Liver (tissue), 9 donors: Measurements from ENCODE around the gene ACSL6. TPM values are rescaled to one million over a fixed set of nuclear protein-coding genes. Genes with fewer than 3 reads are reported as not detected.

Source experiments
- DNase-seq: peaks from one replicate; pipeline ENCODE4 v3.0.0-alpha.2; 2017; ENCODE audit warnings: low spot score
- H3K27ac ChIP-seq, 2 donors: one replicate each; pipeline ENCODE4 v1.7.0; 2013; ENCODE audit warnings: inconsistent platforms in 2 of 2, low read length in 2 of 2, control low read depth in 1 of 2, low read depth in 1 of 2, mild to moderate bottlenecking in 1 of 2
- H3K27me3 ChIP-seq, 4 donors: one replicate each; pipeline versions ENCODE4 v1.6.1 to v1.7.0; 2013; ENCODE audit warnings: low read length in 3 of 4, inconsistent platforms in 1 of 4, mild to moderate bottlenecking in 1 of 4, moderate library complexity in 1 of 4; ENCODE audit not compliant: control insufficient read depth in 4 of 4, insufficient read depth in 4 of 4
- H3K36me3 ChIP-seq, 4 donors: one replicate each; pipeline versions ENCODE4 v1.6.1 to v1.7.0; 2013; ENCODE audit warnings: low read length in 3 of 4, mild to moderate bottlenecking in 3 of 4, low read depth in 1 of 4, moderate library complexity in 1 of 4; ENCODE audit not compliant: control insufficient read depth in 4 of 4, insufficient read depth in 3 of 4
- H3K4me1 ChIP-seq, 4 donors: one replicate each; pipeline versions ENCODE4 v1.6.1 to v1.7.0; 2013; ENCODE audit warnings: low read length in 3 of 4, mild to moderate bottlenecking in 3 of 4, moderate library complexity in 1 of 4; ENCODE audit not compliant: control insufficient read depth in 4 of 4, insufficient read depth in 4 of 4
- H3K4me3 ChIP-seq, 3 donors: one replicate each; pipeline versions ENCODE4 v1.6.1 to v1.7.0; 2013; ENCODE audit warnings: low read length in 3 of 3, control low read depth in 1 of 3, low read depth in 1 of 3, mild to moderate bottlenecking in 1 of 3
- H3K9ac ChIP-seq, 2 donors: one replicate each; pipeline ENCODE4 v1.7.0; 2013; ENCODE audit warnings: low read length in 2 of 2, mild to moderate bottlenecking in 2 of 2, moderate library complexity in 2 of 2, control low read depth in 1 of 2, low read depth in 1 of 2
- H3K9me3 ChIP-seq, 4 donors: one replicate each; pipeline versions ENCODE4 v1.6.1 to v1.7.0; 2013; ENCODE audit warnings: low read length in 3 of 4; ENCODE audit not compliant: control insufficient read depth in 4 of 4
- CTCF ChIP-seq: fragments of 150-350 bp; IDR thresholded peaks from 2 replicates; pipeline ENCODE4 v1.5.1; 2017; ENCODE audit warnings: improper control_type of control experiment, low read depth, low read length; ENCODE audit not compliant: missing input control
- EGR1 ChIP-seq, 2 donors: IDR thresholded peaks; 2 replicates each; pipeline ENCODE4 v1.6.1; 2016 to 2018; ENCODE audit warnings: antibody characterized with exemption in 2 of 2, low read depth in 2 of 2
- GABPA ChIP-seq, 2 donors: IDR thresholded peaks in 1 of 2; conservative IDR thresholded peaks in 1 of 2; 2 replicates each; pipeline ENCODE4 v1.6.1; 2016; ENCODE audit warnings: antibody characterized with exemption in 2 of 2, mild to moderate bottlenecking in 1 of 2, moderate library complexity in 1 of 2
- NR2F2 ChIP-seq: IDR thresholded peaks from 2 replicates; pipeline ENCODE4 v1.6.1; 2016; ENCODE audit warnings: antibody characterized with exemption
- REST ChIP-seq: IDR thresholded peaks from 2 replicates; pipeline ENCODE4 v1.6.1; 2016; ENCODE audit warnings: antibody characterized with exemption, mild to moderate bottlenecking
- SP1 ChIP-seq: IDR thresholded peaks from 2 replicates; pipeline ENCODE4 v1.6.1; 2018; ENCODE audit warnings: antibody characterized with exemption, mild to moderate bottlenecking
- TAF1 ChIP-seq: conservative IDR thresholded peaks from 2 replicates; pipeline ENCODE4 v1.6.1; 2016; ENCODE audit warnings: antibody characterized with exemption, mild to moderate bottlenecking
- WGBS: extraction: QIAGEN DNeasy Blood & Tissue Kit; methylation state at CpG from one replicate; pipeline ENCODE4 v1.1.7; 2013; 5-methylcytosine and 5-hydroxymethylcytosine counted together
- polyA plus RNA-seq, 2 donors: library from polyadenylated mRNA; stranded (reverse) in 1 of 2; unstranded in 1 of 2; fragments of 200-250 nt in 1 of 2; fragments of >200 nt in 1 of 2; fragmentation: Nextera tagmentation in 1 of 2; extraction: Ambion mirVana in 1 of 2; gene quantifications; one replicate each; pipeline versions ENCODE4 v1.2.1 to v1.2.3, GENCODE V29; 2013 to 2015
- total RNA-seq, 2 donors: library from RNA; depleted of rRNA; stranded (reverse); fragments of >200 nt; gene quantifications; one replicate each; pipeline ENCODE4 v1.2.3, GENCODE V29; 2014
- TF ChIP-seq, protein P1 (sequence below): IDR thresholded peaks from 2 replicates; pipeline ENCODE4 v1.6.1; 2016; ENCODE audit warnings: antibody characterized with exemption
- TF ChIP-seq, protein P2 (sequence below): IDR thresholded peaks from 2 replicates; pipeline ENCODE4 v1.6.1; 2016; ENCODE audit warnings: antibody characterized with exemption
- donor health status: healthy.
- donor health status: healthy.
- donor health status: healthy.
- donor health status: healthy.
- donor health status: healthy.

ACSL6 gene
- total and polyA plus RNA-seq, 4 donors: 0.89 to 129 (median 4.6) TPM

GRCh38 chr5:131994533-131995226 lies 16.8 kb downstream of the ACSL6 start:
- H3K4me1 ChIP-seq: peaks cover 6 to 21% (median 16%) of the 10 kb centered on the region in 4 donors

DNA sequence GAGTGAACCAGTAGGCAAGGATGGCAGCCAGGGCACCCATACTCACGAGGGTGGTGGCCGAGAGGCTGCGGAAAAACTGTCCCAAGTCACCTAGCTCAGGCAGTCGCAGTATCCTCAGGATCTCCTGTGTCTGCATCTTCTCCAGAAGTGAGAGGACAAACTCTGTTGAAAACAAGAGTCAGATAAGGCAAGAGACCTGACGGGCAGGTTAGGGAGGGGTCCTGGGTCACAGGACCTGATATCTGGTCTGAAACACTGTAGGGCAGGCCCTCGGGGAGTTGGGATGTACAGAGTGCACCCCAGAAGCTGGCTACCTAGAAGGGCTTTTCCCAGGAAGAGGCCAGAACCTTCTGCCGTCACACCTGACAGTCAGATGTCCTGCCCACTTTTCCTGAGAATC lies 17.4 kb downstream of the ACSL6 start:
- no peak for DNase-seq
- no peaks in the 10 kb centered on the region for H3K9me3 ChIP-seq
- peaks cover 6 to 21% (median 16%) of the 10 kb centered on the region in 4 donors for H3K4me1 ChIP-seq
- H3K36me3 ChIP-seq: no peaks in the 10 kb centered on the region
- no peak overlapping the region for H3K27ac ChIP-seq
- H3K27me3 ChIP-seq: no peaks in the 10 kb centered on the region
- H3K4me3 ChIP-seq: no peak overlapping the region
- TF ChIP-seq, protein P1, sequence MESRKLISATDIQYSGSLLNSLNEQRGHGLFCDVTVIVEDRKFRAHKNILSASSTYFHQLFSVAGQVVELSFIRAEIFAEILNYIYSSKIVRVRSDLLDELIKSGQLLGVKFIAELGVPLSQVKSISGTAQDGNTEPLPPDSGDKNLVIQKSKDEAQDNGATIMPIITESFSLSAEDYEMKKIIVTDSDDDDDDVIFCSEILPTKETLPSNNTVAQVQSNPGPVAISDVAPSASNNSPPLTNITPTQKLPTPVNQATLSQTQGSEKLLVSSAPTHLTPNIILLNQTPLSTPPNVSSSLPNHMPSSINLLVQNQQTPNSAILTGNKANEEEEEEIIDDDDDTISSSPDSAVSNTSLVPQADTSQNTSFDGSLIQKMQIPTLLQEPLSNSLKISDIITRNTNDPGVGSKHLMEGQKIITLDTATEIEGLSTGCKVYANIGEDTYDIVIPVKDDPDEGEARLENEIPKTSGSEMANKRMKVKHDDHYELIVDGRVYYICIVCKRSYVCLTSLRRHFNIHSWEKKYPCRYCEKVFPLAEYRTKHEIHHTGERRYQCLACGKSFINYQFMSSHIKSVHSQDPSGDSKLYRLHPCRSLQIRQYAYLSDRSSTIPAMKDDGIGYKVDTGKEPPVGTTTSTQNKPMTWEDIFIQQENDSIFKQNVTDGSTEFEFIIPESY: no peak
- no peak for TF ChIP-seq SP1
- TF ChIP-seq TAF1: no peak
- TF ChIP-seq GABPA (IDR thresholded peaks at IDR 0.05 in 1 of 2, conservative IDR thresholded peaks at IDR 0.05 in 1 of 2): no peak
- TF ChIP-seq, protein P2, sequence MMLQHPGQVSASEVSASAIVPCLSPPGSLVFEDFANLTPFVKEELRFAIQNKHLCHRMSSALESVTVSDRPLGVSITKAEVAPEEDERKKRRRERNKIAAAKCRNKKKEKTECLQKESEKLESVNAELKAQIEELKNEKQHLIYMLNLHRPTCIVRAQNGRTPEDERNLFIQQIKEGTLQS: no peak
- 81% methylated on average over 7 of the region's 7 CpGs for WGBS
- H3K9ac ChIP-seq: no peak overlapping the region

More at GRCh38 chr5:131994533-131995226, 16.8 kb downstream of the ACSL6 start:
- Histone ChIP-seq H3K27me3 (no peaks in the 10 kb centered on the region), H3K9ac (no peak overlapping the region), H3K36me3 (no peaks in the 10 kb centered on the region), H3K9me3 (no peaks in the 10 kb centered on the region), H3K4me3 (no peak overlapping the region), H3K27ac (no peak overlapping the region)
- whole genome bisulfite sequencing: 94% methylated on average over 7 of the region's 7 CpGs
- peak; percentile 83 for DNase-seq
- no peak for TF ChIP-seq REST
- TF ChIP-seq EGR1 (IDR thresholded peaks at IDR 0.05; ENCODE audit: low read depth in 2 of 2): no peak
- no peak for TF ChIP-seq NR2F2
- TF ChIP-seq TAF1: no peak
- no peak for TF ChIP-seq CTCF
- TF ChIP-seq GABPA (IDR thresholded peaks at IDR 0.05 in 1 of 2, conservative IDR thresholded peaks at IDR 0.05 in 1 of 2): no peak
- TF ChIP-seq, protein P2: no peak
